A673 (cell line): ENCODE measurements around the gene DLX1. TPM values are rescaled to one million over a fixed set of nuclear protein-coding genes. Genes with fewer than 3 reads are reported as not detected.

Experiments
- BruUV-seq: library from RNA; stranded (reverse); fragments of 400-500 nt; replicated peaks from 2 replicates; lab custom pipeline; 2021; lab: Mats Ljungman, UMichigan
- CTCF ChIA-PET: fragments of 300-600 bp; sonication (Branson Sonifier 250); formaldehyde crosslinking; loops from one replicate; lab custom pipeline; 2022; ENCODE audit warnings: antibody characterized with exemption; lab: Charles Lee
- POLR2A ChIA-PET: fragments of 300-600 bp; sonication (Branson Sonifier 250); formaldehyde crosslinking; loops from one replicate; lab custom pipeline; 2022; ENCODE audit warnings: antibody characterized with exemption; ENCODE audit not compliant: low non-redundant PET; lab: Charles Lee
- DNase-seq: peaks from one replicate; pipeline ENCODE4 v3.0.0-alpha.2; 2015; ENCODE audit warnings: low spot score
- H3K27ac ChIP-seq: fragments of 200-600 bp; sonication (generic); 2 replicates; pipeline ENCODE4 v1.5.1; 2016; ENCODE audit warnings: mixed run types, low read depth, mild to moderate bottlenecking, mixed read lengths, antibody characterized with exemption, low read length; ENCODE audit not compliant: poor library complexity, severe bottlenecking
- H3K27me3 ChIP-seq: fragments of 200-600 bp; sonication (generic); replicated peaks from 2 replicates; pipeline ENCODE4 v1.6.1; 2017; ENCODE audit warnings: mixed run types, low read depth, mild to moderate bottlenecking, mixed read lengths, antibody characterized with exemption, low read length; ENCODE audit not compliant: insufficient read depth, poor library complexity
- H3K36me3 ChIP-seq: fragments of 200-600 bp; sonication (generic); 2 replicates; pipeline ENCODE4 v1.6.1; 2016; ENCODE audit warnings: mixed run types, mild to moderate bottlenecking, mixed read lengths, antibody characterized with exemption, low read length; ENCODE audit not compliant: insufficient read depth, poor library complexity, severe bottlenecking
- H3K4me1 ChIP-seq: fragments of 200-600 bp; sonication (generic); 2 replicates; pipeline ENCODE4 v1.6.1; 2017; ENCODE audit warnings: mixed run types, mild to moderate bottlenecking, mixed read lengths, antibody characterized with exemption, low read length; ENCODE audit not compliant: insufficient read depth, poor library complexity, severe bottlenecking
- H3K4me3 ChIP-seq: fragments of 200-600 bp; sonication (generic); 2 replicates; pipeline ENCODE4 v1.5.1; 2016; ENCODE audit warnings: low read depth, mixed run types, mild to moderate bottlenecking, mixed read lengths, low read length; ENCODE audit not compliant: poor library complexity, severe bottlenecking
- H3K9me3 ChIP-seq: fragments of 200-600 bp; sonication (generic); 2 replicates; pipeline ENCODE4 v1.6.1; 2016; ENCODE audit warnings: mixed run types, low read depth, mild to moderate bottlenecking, mixed read lengths, antibody characterized with exemption, low read length; ENCODE audit not compliant: poor library complexity, severe bottlenecking
- CTCF ChIP-seq: fragments of 300-800, 200-600 bp; sonication (generic); conservative IDR thresholded peaks from 2 replicates; pipeline ENCODE4 v1.5.1; 2017; ENCODE audit warnings: low read depth, mild to moderate bottlenecking, antibody characterized with exemption, low read length, moderate library complexity, mixed read lengths
- EZH2 ChIP-seq: fragments of 200-600 bp; sonication (generic); IDR thresholded peaks from 2 replicates; pipeline ENCODE4 v1.6.1; 2017; ENCODE audit warnings: borderline replicate concordance, low read depth, mild to moderate bottlenecking, mixed read lengths, antibody characterized with exemption, low read length; ENCODE audit not compliant: poor library complexity, severe bottlenecking
- intact Hi-C: fragments of 100-400 bp; cut with micrococcal nuclease; formaldehyde crosslinking; loops from one replicate; pipeline ENCODE4 v1.10.0; 2022; ENCODE audit not compliant: unreplicated experiment
- total RNA-seq: library from RNA; stranded (reverse); gene quantifications from 2 replicates; pipeline ENCODE4 v1.2.3, GENCODE V29; 2021

Gene DLX1
- total RNA-seq, 1 experiment from 2014 or later, result 33.2 TPM

- intact Hi-C loops, result no loop called here
- no peak overlapping the region for H3K27ac ChIP-seq
- ChIA-PET CTCF (no interaction called here), POLR2A (interaction anchor here (0.6 kb wide), 1 partner anchor 839 kb away, joined by 3 read pairs; no protein-coding TSS in a partner anchor)
- no peak for DNase-seq
- no peaks in the 10 kb centered on the region for H3K4me1 ChIP-seq
- no peaks in the 10 kb centered on the region for H3K27me3 ChIP-seq
- H3K36me3 ChIP-seq, result no peaks in the 10 kb centered on the region
- H3K9me3 ChIP-seq, result no peaks in the 10 kb centered on the region
- no peak overlapping the region for H3K4me3 ChIP-seq
- no TSS peak for BruUV-seq
- TF ChIP-seq CTCF, result no peak
- no peak for TF ChIP-seq EZH2
Measured at GRCh38 chr2:172131713-172132555, 46.6 kb downstream of the DLX1 start.

GRCh38 chr2:172134270-172134669, 49.0 kb downstream of the DLX1 start:
- ChIA-PET POLR2A (no interaction called here), CTCF (no interaction called here)
- no peak for TF ChIP-seq EZH2
- TF ChIP-seq CTCF, result no peak; the same call in 1 of the 2 replicates
- Histone ChIP-seq H3K27ac (no peak overlapping the region), H3K9me3 (no peaks in the 10 kb centered on the region), H3K27me3 (no peaks in the 10 kb centered on the region), H3K4me1 (no peaks in the 10 kb centered on the region), H3K36me3 (no peaks in the 10 kb centered on the region), H3K4me3 (no peak overlapping the region)
- intact Hi-C loops, result no loop called here
- BruUV-seq, result no TSS peak
- DNase-seq, result no peak

GRCh38 chr2:172135446-172135845, 50.1 kb downstream of the DLX1 start:
- TF ChIP-seq CTCF, result no peak
- TF ChIP-seq EZH2, result no peak
- BruUV-seq, result no TSS peak
- Histone ChIP-seq H3K27me3 (no peaks in the 10 kb centered on the region), H3K4me3 (no peak overlapping the region), H3K9me3 (no peaks in the 10 kb centered on the region), H3K4me1 (no peaks in the 10 kb centered on the region), H3K36me3 (no peaks in the 10 kb centered on the region), H3K27ac (no peak overlapping the region)
- DNase-seq, result no peak
- ChIA-PET POLR2A (no interaction called here), CTCF (no interaction called here)
- intact Hi-C loops, result no loop called here
